Measurements from ENCODE around the gene ZNF687. TPM values are rescaled to one million over a fixed set of nuclear protein-coding genes. Genes with fewer than 3 reads are reported as not detected.

The ZNF687 gene
- total and polyA plus RNA-seq, 2 of the 4 experiments (the other 2 are of a cell fraction), result 5.7 to 10.8 TPM

- 85% methylated on average over 4 of the region's 14 CpGs; no CpG with 5 or more reads in 1 of the 2 experiments for WGBS, 2 experiments (ENCODE audit: extremely low coverage in 2 of 2, insufficient read length in 1 of 2)
- BruUV-seq (replicated peaks), result no TSS peak
- Histone ChIP-seq H3K4me3 (ENCODE audit: insufficient read depth, low read depth, low read length) (no peak overlapping the region), H3K9me1 (ENCODE audit: insufficient read depth, low read length) (no peaks in the 10 kb centered on the region), H2AK9ac (replicated peaks; ENCODE audit: low read depth, low read length, poor library complexity) (no peak overlapping the region), H3K23ac (ENCODE audit: low read depth, low read length) (no peak overlapping the region), H4K91ac (ENCODE audit: insufficient read depth, low read depth, low read length) (no peak overlapping the region), H3K4ac (ENCODE audit: low read depth, low read length) (no peak overlapping the region), H3K4me1 (ENCODE audit: control insufficient read depth, insufficient read depth, low read length) (no peaks in the 10 kb centered on the region), H3K18ac (ENCODE audit: low read depth, low read length) (no peak overlapping the region), H4K8ac (ENCODE audit: low read depth in 2 of 2, low read length in 2 of 2) (no peak overlapping the region), H3K79me1 (ENCODE audit: low read depth in 1 of 2, low read length in 2 of 2) (peaks cover 12 to 32% of the 10 kb centered on the region in 2 experiments), H2BK15ac (ENCODE audit: low read depth, low read length) (no peak overlapping the region), H3K27ac (ENCODE audit: insufficient read depth, low read length) (no peak overlapping the region), H2AFZ (replicated peaks; ENCODE audit: low read length, poor library complexity) (no peak overlapping the region), H2BK120ac (ENCODE audit: low read depth, low read length) (no peak overlapping the region), H3K14ac (replicated peaks; ENCODE audit: low read depth, low read length) (no peak overlapping the region), H4K20me1 (ENCODE audit: insufficient read depth, low read length) (no peaks in the 10 kb centered on the region), H3K27me3 (ENCODE audit: control insufficient read depth, insufficient read depth, low read length) (no peaks in the 10 kb centered on the region), H2BK20ac (ENCODE audit: low read depth, low read length) (no peak overlapping the region), H2BK5ac (ENCODE audit: low read depth, low read length, poor library complexity, severe bottlenecking) (no peak overlapping the region), H3K4me2 (ENCODE audit: low read depth, low read length) (no peak overlapping the region), H4K5ac (ENCODE audit: low read depth, low read length) (no peak overlapping the region), H2AK5ac (ENCODE audit: low read depth, low read length) (no peak overlapping the region), H3K9me3 (ENCODE audit: control insufficient read depth, insufficient read depth, low read length) (no peaks in the 10 kb centered on the region), H3K36me3 (ENCODE audit: control insufficient read depth, insufficient read depth, low read length) (peaks cover 51% of the 10 kb centered on the region), H3K9ac (ENCODE audit: low read depth, low read length) (no peak overlapping the region), H3K56ac (ENCODE audit: extremely low read depth, insufficient read depth, low read length) (no peak overlapping the region)
- POLR2A ChIA-PET (ENCODE audit: unreplicated experiment), result no interaction called here
- no peak for DNase-seq
- TF ChIP-seq CTCF (conservative IDR thresholded peaks at IDR 0.05; ENCODE audit: low read depth, low read length) (no peak), RCOR1 (IDR thresholded peaks at IDR 0.05; ENCODE audit: insufficient replicate concordance, low read length) (no peak), NFE2L2 (IDR thresholded peaks at IDR 0.05; ENCODE audit: low read depth, low read length) (no peak), MAZ (IDR thresholded peaks at IDR 0.05; ENCODE audit: borderline replicate concordance, low read depth, low read length) (no peak), MAFK (IDR thresholded peaks at IDR 0.05; ENCODE audit: low read depth, low read length) (no peak), BHLHE40 (IDR thresholded peaks at IDR 0.05; ENCODE audit: low read depth, low read length) (no peak)
- CTCF ChIA-PET, result no interaction called here
- dilution Hi-C loops (cut with HindIII; ENCODE audit: low sequenced_read_pairs, unreplicated experiment), result no loop called here
- no peak for ATAC-seq (ENCODE audit: low read depth)
- in situ Hi-C loops (cut with MboI; ENCODE audit: low sequenced_read_pairs), result no loop called here
- intact Hi-C loops (cut with micrococcal nuclease), result no loop called here
Measured at GRCh38 chr1:151265446-151266236, 16.5 kb upstream of the ZNF687 start.

Measured in IMR-90 (cell line).